ENCODE data around the gene GNAQ. TPM values are rescaled to one million over a fixed set of nuclear protein-coding genes. Genes with fewer than 3 reads are reported as not detected.

Gene GNAQ
- total RNA-seq, 1 donor from 2014 or later, result 35.4 TPM

- TF ChIP-seq, protein P1, sequence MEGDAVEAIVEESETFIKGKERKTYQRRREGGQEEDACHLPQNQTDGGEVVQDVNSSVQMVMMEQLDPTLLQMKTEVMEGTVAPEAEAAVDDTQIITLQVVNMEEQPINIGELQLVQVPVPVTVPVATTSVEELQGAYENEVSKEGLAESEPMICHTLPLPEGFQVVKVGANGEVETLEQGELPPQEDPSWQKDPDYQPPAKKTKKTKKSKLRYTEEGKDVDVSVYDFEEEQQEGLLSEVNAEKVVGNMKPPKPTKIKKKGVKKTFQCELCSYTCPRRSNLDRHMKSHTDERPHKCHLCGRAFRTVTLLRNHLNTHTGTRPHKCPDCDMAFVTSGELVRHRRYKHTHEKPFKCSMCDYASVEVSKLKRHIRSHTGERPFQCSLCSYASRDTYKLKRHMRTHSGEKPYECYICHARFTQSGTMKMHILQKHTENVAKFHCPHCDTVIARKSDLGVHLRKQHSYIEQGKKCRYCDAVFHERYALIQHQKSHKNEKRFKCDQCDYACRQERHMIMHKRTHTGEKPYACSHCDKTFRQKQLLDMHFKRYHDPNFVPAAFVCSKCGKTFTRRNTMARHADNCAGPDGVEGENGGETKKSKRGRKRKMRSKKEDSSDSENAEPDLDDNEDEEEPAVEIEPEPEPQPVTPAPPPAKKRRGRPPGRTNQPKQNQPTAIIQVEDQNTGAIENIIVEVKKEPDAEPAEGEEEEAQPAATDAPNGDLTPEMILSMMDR (IDR thresholded peaks at IDR 0.05; ENCODE audit: insufficient read depth, low read length, poor library complexity, severe bottlenecking), result no peak
- Histone ChIP-seq H3K4me3 (ENCODE audit: low read depth, low read length) (no peak overlapping the region), H3K36me3 (ENCODE audit: control insufficient read depth, insufficient read depth, low read length) (no peaks in the 10 kb centered on the region), H3K27me3 (ENCODE audit: control insufficient read depth, insufficient read depth, low read length) (no peaks in the 10 kb centered on the region)
- DNase-seq (ENCODE audit: low read depth), result no peak
Observed at GRCh38 chr9:78005231-78006002, 26.2 kb downstream of the GNAQ start.

GRCh38 chr9:78004478-78005229 is 27.0 kb downstream of the GNAQ start:
- no peaks in the 10 kb centered on the region for H3K36me3 ChIP-seq (ENCODE audit: control insufficient read depth, insufficient read depth, low read length)
- TF ChIP-seq, protein P1 (IDR thresholded peaks at IDR 0.05; ENCODE audit: insufficient read depth, low read length, poor library complexity, severe bottlenecking), result peak; percentile 24
- H3K27me3 ChIP-seq (ENCODE audit: control insufficient read depth, insufficient read depth, low read length), result no peaks in the 10 kb centered on the region
- no peak overlapping the region for H3K4me3 ChIP-seq (ENCODE audit: low read depth, low read length)
- no peak for DNase-seq (ENCODE audit: low read depth)

- no peak for DNase-seq (ENCODE audit: low read depth)
- Histone ChIP-seq H3K27me3 (ENCODE audit: control insufficient read depth, insufficient read depth, low read length) (no peaks in the 10 kb centered on the region), H3K36me3 (ENCODE audit: control insufficient read depth, insufficient read depth, low read length) (no peaks in the 10 kb centered on the region), H3K4me3 (ENCODE audit: low read depth, low read length) (no peak overlapping the region)
- TF ChIP-seq, protein P1 (IDR thresholded peaks at IDR 0.05; ENCODE audit: insufficient read depth, low read length, poor library complexity, severe bottlenecking), result no peak
Observed at GRCh38 chr9:78003730-78004129, 27.9 kb downstream of the GNAQ start.

- Histone ChIP-seq H3K36me3 (ENCODE audit: control insufficient read depth, insufficient read depth, low read length) (no peaks in the 10 kb centered on the region), H3K4me3 (ENCODE audit: low read depth, low read length) (no peak overlapping the region), H3K27me3 (ENCODE audit: control insufficient read depth, insufficient read depth, low read length) (no peaks in the 10 kb centered on the region)
- TF ChIP-seq, protein P1 (IDR thresholded peaks at IDR 0.05; ENCODE audit: insufficient read depth, low read length, poor library complexity, severe bottlenecking), result no peak
- no peak for DNase-seq (ENCODE audit: low read depth)
Observed at GRCh38 chr9:78001946-78002731, 29.5 kb downstream of the GNAQ start.

GRCh38 chr9:78000221-78000620 is 31.4 kb downstream of the GNAQ start:
- no peak for DNase-seq (ENCODE audit: low read depth)
- no peaks in the 10 kb centered on the region for H3K36me3 ChIP-seq (ENCODE audit: control insufficient read depth, insufficient read depth, low read length)
- no peak overlapping the region for H3K4me3 ChIP-seq (ENCODE audit: low read depth, low read length)
- no peaks in the 10 kb centered on the region for H3K27me3 ChIP-seq (ENCODE audit: control insufficient read depth, insufficient read depth, low read length)
- TF ChIP-seq, protein P1 (IDR thresholded peaks at IDR 0.05; ENCODE audit: insufficient read depth, low read length, poor library complexity, severe bottlenecking), result no peak

All from kidney epithelial cell (primary cell).